WTC11 (cell line): ENCODE data around the gene NKPD1. TPM values are rescaled to one million over a fixed set of nuclear protein-coding genes. Genes with fewer than 3 reads are reported as not detected.

Experiments
- ATAC-seq: fragments of 200-7000 bp; cut with Tn5 transposase; 2 replicates; pipeline ENCODE4 v1.10.0; 2021; ENCODE audit warnings: mild to moderate bottlenecking, moderate library complexity
- CTCF ChIA-PET: fragments of 300-600 bp; sonication (Branson Sonifier 250); formaldehyde crosslinking; loops from one replicate; lab custom pipeline; 2021; ENCODE audit warnings: antibody characterized with exemption; lab: Charles Lee
- POLR2A ChIA-PET: fragments of 350-600 bp; sonication (Branson Sonifier 250); formaldehyde crosslinking; loops from one replicate; lab custom pipeline; 2021; ENCODE audit warnings: antibody characterized with exemption; lab: Charles Lee
- DNase-seq: peaks from one replicate; pipeline ENCODE4 v3.0.0; 2021; ENCODE audit warnings: low spot score
- H3K27ac Mint-ChIP-seq: 2 replicates; pipeline ENCODE4 v1.8.0; 2021; ENCODE audit warnings: mixed read lengths
- H3K27me3 Mint-ChIP-seq: 2 replicates; pipeline ENCODE4 v1.8.0; 2021; ENCODE audit warnings: low read depth, mild to moderate bottlenecking, moderate library complexity, mixed read lengths
- H3K36me3 Mint-ChIP-seq: 2 replicates; pipeline ENCODE4 v1.8.0; 2021; ENCODE audit warnings: mixed read lengths
- H3K4me1 Mint-ChIP-seq: 2 replicates; pipeline ENCODE4 v1.8.0; 2022; ENCODE audit warnings: mixed read lengths
- H3K4me3 Mint-ChIP-seq: 2 replicates; pipeline ENCODE4 v1.8.0; 2021; ENCODE audit warnings: mild to moderate bottlenecking, moderate library complexity, mixed read lengths
- H3K9me3 Mint-ChIP-seq: 2 replicates; pipeline ENCODE4 v1.8.0; 2021; ENCODE audit warnings: mixed read lengths
- AFF4 ChIP-seq: sonication (generic); formaldehyde crosslinking; IDR thresholded peaks from 2 replicates; pipeline ENCODE4 v1.8.1; 2023; ENCODE audit warnings: mild to moderate bottlenecking, missing genetic modification reagents, borderline replicate concordance
- FOXK1 ChIP-seq: sonication (generic); formaldehyde crosslinking; IDR thresholded peaks from 2 replicates; pipeline ENCODE4 v1.8.0; 2022; ENCODE audit warnings: mild to moderate bottlenecking, moderate library complexity, missing genetic modification reagents
- MLX ChIP-seq: sonication (generic); formaldehyde crosslinking; IDR thresholded peaks from 2 replicates; pipeline ENCODE4 v1.8.1; 2023; ENCODE audit warnings: mild to moderate bottlenecking, missing genetic modification reagents, moderate library complexity
- SOX15 ChIP-seq: fragments of 250-450 bp; sonication (Bioruptor Pico); IDR thresholded peaks from 2 replicates; pipeline ENCODE4 v1.9.0; 2021; ENCODE audit warnings: mild to moderate bottlenecking
- total RNA-seq: library from RNA; stranded (reverse); gene quantifications from 3 replicates; pipeline ENCODE4 v1.2.3, GENCODE V29; 2021
- TF ChIP-seq, protein P1 (sequence below): fragments of 250-450 bp; sonication (Bioruptor Pico); IDR thresholded peaks from 2 replicates; pipeline ENCODE4 v1.9.0; 2021; ENCODE audit warnings: mild to moderate bottlenecking
- TF ChIP-seq, protein P2 (sequence below): sonication (generic); formaldehyde crosslinking; IDR thresholded peaks from 2 replicates; pipeline ENCODE4 v1.8.0; 2022; ENCODE audit warnings: missing genetic modification reagents

The NKPD1 gene
- total RNA-seq, 1 experiment from 2014 or later, result 0.57 TPM

GRCh38 chr19:45138303-45138751, 22.5 kb downstream of the NKPD1 start:
- no peak overlapping the region for H3K4me3 Mint-ChIP-seq

More at GRCh38 chr19:45138303-45138751, 22.5 kb downstream of the NKPD1 start:
- DNase-seq, result no peak
- peaks cover 10% of the 10 kb centered on the region for H3K36me3 Mint-ChIP-seq
- peak overlapping the region; percentile 80 for H3K27ac Mint-ChIP-seq
- ChIA-PET CTCF (interaction anchor here (0.5 to 4.0 kb wide), 7 partner anchors 10 to 126 kb away, joined by 3 to 19 read pairs (median 5); no protein-coding TSS in a partner anchor), POLR2A (no interaction called here)
- H3K27me3 Mint-ChIP-seq, result no peaks in the 10 kb centered on the region
- H3K9me3 Mint-ChIP-seq, result no peaks in the 10 kb centered on the region
- ATAC-seq, result peak; percentile 21; the same call in 1 of the 2 replicates
- H3K4me1 Mint-ChIP-seq, result peaks cover 31% of the 10 kb centered on the region
- TF ChIP-seq AFF4 (CRISPR knock-in tag), result no peak
- TF ChIP-seq, protein P1, sequence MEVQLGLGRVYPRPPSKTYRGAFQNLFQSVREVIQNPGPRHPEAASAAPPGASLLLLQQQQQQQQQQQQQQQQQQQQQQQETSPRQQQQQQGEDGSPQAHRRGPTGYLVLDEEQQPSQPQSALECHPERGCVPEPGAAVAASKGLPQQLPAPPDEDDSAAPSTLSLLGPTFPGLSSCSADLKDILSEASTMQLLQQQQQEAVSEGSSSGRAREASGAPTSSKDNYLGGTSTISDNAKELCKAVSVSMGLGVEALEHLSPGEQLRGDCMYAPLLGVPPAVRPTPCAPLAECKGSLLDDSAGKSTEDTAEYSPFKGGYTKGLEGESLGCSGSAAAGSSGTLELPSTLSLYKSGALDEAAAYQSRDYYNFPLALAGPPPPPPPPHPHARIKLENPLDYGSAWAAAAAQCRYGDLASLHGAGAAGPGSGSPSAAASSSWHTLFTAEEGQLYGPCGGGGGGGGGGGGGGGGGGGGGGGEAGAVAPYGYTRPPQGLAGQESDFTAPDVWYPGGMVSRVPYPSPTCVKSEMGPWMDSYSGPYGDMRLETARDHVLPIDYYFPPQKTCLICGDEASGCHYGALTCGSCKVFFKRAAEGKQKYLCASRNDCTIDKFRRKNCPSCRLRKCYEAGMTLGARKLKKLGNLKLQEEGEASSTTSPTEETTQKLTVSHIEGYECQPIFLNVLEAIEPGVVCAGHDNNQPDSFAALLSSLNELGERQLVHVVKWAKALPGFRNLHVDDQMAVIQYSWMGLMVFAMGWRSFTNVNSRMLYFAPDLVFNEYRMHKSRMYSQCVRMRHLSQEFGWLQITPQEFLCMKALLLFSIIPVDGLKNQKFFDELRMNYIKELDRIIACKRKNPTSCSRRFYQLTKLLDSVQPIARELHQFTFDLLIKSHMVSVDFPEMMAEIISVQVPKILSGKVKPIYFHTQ, result no peak
- TF ChIP-seq MLX (CRISPR knock-in tag), result no peak
- TF ChIP-seq, protein P2, sequence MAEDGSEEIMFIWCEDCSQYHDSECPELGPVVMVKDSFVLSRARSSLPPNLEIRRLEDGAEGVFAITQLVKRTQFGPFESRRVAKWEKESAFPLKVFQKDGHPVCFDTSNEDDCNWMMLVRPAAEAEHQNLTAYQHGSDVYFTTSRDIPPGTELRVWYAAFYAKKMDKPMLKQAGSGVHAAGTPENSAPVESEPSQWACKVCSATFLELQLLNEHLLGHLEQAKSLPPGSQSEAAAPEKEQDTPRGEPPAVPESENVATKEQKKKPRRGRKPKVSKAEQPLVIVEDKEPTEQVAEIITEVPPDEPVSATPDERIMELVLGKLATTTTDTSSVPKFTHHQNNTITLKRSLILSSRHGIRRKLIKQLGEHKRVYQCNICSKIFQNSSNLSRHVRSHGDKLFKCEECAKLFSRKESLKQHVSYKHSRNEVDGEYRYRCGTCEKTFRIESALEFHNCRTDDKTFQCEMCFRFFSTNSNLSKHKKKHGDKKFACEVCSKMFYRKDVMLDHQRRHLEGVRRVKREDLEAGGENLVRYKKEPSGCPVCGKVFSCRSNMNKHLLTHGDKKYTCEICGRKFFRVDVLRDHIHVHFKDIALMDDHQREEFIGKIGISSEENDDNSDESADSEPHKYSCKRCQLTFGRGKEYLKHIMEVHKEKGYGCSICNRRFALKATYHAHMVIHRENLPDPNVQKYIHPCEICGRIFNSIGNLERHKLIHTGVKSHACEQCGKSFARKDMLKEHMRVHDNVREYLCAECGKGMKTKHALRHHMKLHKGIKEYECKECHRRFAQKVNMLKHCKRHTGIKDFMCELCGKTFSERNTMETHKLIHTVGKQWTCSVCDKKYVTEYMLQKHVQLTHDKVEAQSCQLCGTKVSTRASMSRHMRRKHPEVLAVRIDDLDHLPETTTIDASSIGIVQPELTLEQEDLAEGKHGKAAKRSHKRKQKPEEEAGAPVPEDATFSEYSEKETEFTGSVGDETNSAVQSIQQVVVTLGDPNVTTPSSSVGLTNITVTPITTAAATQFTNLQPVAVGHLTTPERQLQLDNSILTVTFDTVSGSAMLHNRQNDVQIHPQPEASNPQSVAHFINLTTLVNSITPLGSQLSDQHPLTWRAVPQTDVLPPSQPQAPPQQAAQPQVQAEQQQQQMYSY (CRISPR knock-in tag), result no peak
- no peak for TF ChIP-seq SOX15 (CRISPR knock-in tag)
- no peak for TF ChIP-seq FOXK1
